ENCODE data around the gene NCAM2.

GRCh38 chr21:21383126-21383525 lies 384.9 kb downstream of the NCAM2 start:
- no peak for TF ChIP-seq EZH2phosphoT487 (IDR thresholded peaks at IDR 0.05; ENCODE audit: borderline replicate concordance, low read length)
- TF ChIP-seq EZH2 (IDR thresholded peaks at IDR 0.05; ENCODE audit: low read length, unreplicated experiment), result no peak

All from PC-3 (cell line).